Ishikawa (cell line): Measurements from ENCODE around the gene SPOP.

Experiments
- MAX ChIP-seq: IDR thresholded peaks from 2 replicates; pipeline ENCODE4 v1.6.1; 2012
- RAD21 ChIP-seq: IDR thresholded peaks from 2 replicates; pipeline ENCODE4 v1.6.1; 2012; ENCODE audit warnings: low read depth
- REST ChIP-seq: IDR thresholded peaks from 2 replicates; pipeline ENCODE4 v1.6.1; 2012; ENCODE audit warnings: low read depth, mild to moderate bottlenecking
- TAF1 ChIP-seq: IDR thresholded peaks from 2 replicates; pipeline ENCODE4 v1.6.1; 2012; ENCODE audit warnings: low read depth, mild to moderate bottlenecking
- YY1 ChIP-seq: IDR thresholded peaks from 2 replicates; pipeline ENCODE4 v1.6.1; 2012; ENCODE audit warnings: low read depth
- ZBTB7A ChIP-seq: IDR thresholded peaks from 2 replicates; pipeline ENCODE4 v1.6.1; 2012; ENCODE audit warnings: low read depth

DNA sequence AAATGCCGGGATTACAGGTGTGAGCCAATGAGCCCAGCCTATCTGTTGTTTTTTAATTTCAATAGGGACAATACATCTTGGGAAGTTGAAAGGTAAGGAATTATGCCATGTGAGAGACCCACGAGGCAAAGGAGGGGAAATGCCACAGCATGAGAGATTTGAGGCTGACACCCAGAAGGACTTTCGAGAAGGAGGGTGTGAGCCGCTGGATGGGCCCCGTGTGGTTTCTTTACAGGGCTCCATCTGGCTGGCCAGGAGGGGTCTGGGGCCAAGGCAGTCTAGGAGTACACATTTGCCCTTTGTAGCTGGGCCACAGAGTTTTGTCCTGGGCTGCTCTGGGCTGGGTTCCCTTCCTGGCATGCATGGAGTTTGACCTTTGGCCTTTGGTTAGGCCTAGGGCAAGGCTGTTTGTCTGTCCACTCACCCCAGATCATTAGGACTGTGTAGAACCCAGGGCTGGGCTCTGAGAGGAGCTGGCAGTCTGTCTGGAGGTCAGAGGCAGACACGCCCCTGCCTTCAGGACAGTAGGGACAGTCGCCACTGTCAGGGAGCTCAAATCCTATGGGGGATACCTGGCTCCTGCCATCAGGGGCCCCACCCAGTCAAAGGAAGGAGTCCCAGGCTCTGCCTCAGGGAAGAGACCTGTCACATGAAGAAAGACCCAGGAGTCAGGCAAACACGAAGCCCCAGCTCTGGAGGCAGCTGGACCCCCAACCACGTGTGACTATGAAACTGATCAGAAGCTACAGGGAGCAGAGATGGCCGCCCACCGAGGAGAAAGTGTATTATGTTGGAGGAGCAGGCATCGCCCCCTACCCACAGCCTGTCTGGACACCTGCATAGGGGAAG is 126.5 kb downstream of the SPOP start:
- TF ChIP-seq RAD21, result no peak
- no peak for TF ChIP-seq ZBTB7A
- no peak for TF ChIP-seq YY1
- no peak for TF ChIP-seq TAF1
- no peak for TF ChIP-seq REST
- no peak for TF ChIP-seq MAX
